Stimulated activated CD4-positive, alpha-beta T cell treated with anti-CD3 and anti-CD28 coated beads, TNF-alpha, amount 100 ng/mL, for 4 hours (primary cell): Measurements from ENCODE around the gene BEAN1.
A peak's percentile ranks its signal among the peaks of the same experiment; 100 is the strongest.

ENCODE experiments used
- DNase-seq, 3 experiments: peaks; one replicate each; pipeline ENCODE4 v3.0.0-alpha.2; 2020; ENCODE audit warnings: low read depth in 3 of 3

Gene BEAN1

DNA sequence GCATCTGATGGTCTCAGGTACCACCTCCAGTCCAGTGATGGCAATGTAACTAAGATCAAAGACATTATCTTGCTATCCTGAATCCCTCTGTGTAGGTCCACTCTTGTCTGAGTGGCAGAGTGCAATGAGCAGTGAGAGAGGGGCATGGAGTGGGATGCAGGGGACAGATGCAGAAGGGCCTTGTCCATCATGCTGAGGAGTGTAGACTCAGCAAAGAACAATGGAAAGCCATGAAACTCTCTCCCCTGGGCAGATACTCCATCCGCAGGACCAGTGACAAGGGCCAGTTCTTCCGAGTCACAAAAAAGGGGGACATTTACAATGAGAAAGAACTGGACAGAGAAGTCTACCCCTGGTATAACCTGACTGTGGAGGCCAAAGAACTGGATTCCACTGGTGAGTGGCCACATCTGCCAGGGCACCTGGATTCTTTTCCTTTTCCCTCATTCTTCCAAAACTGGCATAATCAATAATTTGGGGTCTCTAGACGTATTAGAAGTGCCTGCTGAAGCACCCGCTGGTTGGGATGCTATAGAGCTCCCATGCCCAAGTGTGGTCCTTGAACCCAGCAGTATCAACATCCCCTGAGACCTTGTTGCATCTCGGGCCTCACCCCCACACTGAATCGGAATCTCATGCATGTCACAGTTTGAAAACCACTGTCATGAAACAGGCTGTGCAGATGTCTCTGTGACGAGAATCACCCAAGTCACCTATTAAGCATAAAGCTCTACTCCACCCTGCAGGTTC is 31.1 kb upstream of the BEAN1 start:
- no peak for DNase-seq

DNA sequence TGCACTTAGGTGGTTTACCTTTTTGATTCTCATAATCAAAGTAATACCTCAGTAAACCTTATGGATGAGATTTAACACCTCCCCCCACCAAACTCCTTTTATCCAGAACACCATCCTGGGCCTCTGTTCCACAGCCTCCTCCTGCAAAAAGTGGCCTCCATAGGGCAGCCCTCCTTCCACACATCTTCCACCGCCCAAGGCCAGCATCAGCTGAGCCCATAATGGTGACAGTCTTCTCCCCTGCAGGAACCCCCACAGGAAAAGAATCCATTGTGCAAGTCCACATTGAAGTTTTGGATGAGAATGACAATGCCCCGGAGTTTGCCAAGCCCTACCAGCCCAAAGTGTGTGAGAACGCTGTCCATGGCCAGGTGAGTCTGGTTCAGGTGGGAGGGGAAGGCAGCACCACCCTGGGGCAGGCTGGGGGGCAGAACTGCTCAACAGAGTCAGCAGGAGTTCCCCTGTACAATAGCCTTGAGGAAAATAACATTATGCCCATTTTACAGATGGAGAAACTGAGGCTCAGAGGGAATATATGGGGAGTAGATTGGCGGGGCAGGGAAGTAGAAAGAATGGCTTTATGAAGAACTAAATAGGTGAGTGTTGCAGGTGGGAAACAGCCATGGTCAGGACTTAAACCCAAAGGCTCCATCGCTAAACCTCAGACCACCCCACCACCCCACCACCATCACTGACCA is 29.2 kb upstream of the BEAN1 start:
- no peak for DNase-seq

DNA sequence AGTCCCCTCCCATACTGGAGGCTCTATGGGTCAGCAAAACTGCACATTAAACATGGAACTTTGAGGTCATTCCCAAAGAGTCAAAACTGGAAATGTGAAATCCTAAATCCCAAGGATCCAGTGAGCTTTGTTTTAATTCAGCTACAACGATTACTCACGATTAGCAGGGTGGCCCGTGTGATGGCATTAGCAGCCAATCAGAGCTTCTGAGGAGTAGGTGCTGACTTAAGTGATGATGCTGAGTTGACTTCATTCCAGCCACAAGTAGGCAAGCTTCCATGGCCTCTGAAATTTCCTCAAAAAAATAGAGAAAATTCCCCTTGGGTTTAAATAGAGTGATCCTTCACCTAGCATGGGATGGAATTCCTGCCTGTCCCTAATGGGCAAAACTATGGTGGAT is 28.1 kb upstream of the BEAN1 start:
- DNase-seq = no peak

GRCh38 chr16:66399930-66400329 is 27.2 kb upstream of the BEAN1 start:
- no peak for DNase-seq

GRCh38 chr16:66400503-66401380 is 26.4 kb upstream of the BEAN1 start:
- no peak for DNase-seq

GRCh38 chr16:66401610-66402009 is 25.5 kb upstream of the BEAN1 start:
- DNase-seq = no peak

DNA sequence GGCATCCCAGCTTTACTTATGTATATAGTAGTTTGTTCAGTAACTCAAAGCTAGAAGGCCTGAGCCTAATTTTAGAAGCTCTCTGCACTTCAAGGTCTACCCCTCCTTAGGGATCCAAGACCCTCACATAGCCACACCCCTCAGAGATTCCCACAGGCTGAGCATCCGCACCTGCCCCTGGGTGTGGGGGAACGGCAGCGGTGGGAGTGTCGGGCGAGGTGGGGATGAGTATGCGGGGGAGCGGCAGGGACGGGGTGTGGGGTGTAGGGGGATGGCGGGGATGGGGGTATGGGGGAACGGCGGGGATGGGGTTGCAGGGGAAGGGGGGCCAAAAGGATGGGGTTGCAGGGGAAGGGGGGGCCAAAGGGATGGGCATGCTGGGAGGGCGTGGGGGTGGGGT is 24.9 kb upstream of the BEAN1 start:
- DNase-seq = no peak

DNA sequence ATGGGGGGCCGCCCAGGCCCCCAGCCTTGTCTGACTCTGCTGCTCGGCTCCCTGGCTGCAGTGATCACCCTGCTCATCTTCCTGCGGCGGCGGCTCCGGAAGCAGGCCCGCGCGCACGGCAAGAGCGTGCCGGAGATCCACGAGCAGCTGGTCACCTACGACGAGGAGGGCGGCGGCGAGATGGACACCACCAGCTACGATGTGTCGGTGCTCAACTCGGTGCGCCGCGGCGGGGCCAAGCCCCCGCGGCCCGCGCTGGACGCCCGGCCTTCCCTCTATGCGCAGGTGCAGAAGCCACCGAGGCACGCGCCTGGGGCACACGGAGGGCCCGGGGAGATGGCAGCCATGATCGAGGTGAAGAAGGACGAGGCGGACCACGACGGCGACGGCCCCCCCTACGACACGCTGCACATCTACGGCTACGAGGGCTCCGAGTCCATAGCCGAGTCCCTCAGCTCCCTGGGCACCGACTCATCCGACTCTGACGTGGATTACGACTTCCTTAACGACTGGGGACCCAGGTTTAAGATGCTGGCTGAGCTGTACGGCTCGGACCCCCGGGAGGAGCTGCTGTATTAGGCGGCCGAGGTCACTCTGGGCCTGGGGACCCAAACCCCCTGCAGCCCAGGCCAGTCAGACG is 24.4 kb upstream of the BEAN1 start:
- no peak for DNase-seq

- DNase-seq = no peak
Observed at GRCh38 chr16:66403531-66404145, 23.5 kb upstream of the BEAN1 start.

- DNase-seq = no peak
Observed at GRCh38 chr16:66405057-66405783, 21.9 kb upstream of the BEAN1 start.

GRCh38 chr16:66406534-66407221 is 20.4 kb upstream of the BEAN1 start:
- peak; percentile 75 to 85 (median 85) for DNase-seq

GRCh38 chr16:66408163-66409048 is 18.7 kb upstream of the BEAN1 start:
- no peak for DNase-seq

DNA sequence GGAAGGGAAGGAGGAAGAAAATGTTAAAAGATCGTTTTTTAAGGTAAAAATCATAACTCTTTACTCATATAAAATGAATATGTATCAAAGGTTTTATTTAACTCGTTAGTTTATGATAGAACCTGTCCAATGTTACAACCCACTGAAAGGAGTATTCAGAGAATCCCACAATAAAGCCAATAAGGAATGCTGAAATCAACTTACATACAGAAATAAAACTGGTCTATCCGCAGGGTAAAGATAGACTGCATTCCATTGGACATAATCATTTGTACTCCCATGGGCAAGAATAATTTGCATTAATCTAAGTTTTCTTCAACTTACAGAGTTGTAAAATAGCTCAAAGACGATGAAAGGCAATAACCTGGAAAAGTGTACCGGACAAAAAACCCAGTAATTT is 17.9 kb upstream of the BEAN1 start:
- no peak for DNase-seq

DNA sequence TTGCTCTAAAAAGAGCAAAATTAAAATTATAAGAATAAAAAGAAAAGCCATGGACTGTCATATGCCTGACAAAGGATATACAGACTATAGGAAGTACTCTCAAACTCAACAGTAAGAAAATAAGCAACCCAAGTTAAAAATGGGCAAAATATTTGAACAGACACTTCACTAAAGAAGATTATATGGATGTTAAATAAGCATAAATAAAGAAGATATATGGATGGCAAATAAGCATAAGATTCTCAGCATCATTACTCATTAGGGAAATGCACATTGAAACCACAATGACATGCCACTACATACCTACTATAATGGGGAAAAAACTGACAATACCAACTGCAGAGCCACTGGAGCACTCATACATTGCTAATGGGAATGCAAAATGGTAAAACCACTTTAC is 14.9 kb upstream of the BEAN1 start:
- no peak for DNase-seq

DNA sequence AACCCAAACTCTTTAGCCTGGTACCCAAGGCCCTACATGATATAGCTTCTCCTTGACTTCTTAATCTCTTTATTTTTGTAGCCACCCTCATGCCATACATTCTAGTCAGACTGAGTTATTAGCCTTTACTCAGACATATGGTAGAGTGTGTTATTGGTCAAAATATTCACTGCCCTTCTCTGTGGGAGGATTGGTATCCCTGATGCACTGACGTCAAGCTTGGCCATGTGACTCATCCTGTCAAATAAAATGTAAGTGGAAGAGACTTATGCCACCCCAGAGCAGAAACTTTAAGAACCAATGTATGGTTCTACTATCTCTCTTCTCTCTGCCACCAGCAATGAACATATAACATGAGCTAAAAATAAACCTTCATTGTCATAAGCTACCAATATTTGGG is 12.2 kb upstream of the BEAN1 start:
- DNase-seq = no peak

DNA sequence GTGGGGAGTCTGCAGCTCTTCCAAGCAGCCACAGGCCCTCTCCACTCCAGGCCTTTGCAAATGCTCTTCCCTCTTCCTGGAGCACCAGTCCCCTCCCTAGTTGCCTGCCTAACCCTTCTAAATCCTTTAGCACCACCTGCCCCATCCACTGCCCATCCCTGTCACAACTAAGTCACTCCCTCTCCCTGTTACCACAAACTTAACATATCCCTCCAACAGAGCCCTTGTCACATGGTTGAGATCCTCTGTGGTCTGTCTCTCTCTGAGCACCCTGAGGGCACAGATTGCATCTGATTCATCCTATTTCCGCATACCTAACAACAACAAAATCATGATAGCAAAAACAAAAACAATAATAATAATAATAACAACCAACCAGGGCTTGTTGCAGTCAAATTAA is 11.0 kb upstream of the BEAN1 start:
- DNase-seq = no peak

GRCh38 chr16:66416939-66417700 is 10.0 kb upstream of the BEAN1 start:
- DNase-seq = no peak

DNA sequence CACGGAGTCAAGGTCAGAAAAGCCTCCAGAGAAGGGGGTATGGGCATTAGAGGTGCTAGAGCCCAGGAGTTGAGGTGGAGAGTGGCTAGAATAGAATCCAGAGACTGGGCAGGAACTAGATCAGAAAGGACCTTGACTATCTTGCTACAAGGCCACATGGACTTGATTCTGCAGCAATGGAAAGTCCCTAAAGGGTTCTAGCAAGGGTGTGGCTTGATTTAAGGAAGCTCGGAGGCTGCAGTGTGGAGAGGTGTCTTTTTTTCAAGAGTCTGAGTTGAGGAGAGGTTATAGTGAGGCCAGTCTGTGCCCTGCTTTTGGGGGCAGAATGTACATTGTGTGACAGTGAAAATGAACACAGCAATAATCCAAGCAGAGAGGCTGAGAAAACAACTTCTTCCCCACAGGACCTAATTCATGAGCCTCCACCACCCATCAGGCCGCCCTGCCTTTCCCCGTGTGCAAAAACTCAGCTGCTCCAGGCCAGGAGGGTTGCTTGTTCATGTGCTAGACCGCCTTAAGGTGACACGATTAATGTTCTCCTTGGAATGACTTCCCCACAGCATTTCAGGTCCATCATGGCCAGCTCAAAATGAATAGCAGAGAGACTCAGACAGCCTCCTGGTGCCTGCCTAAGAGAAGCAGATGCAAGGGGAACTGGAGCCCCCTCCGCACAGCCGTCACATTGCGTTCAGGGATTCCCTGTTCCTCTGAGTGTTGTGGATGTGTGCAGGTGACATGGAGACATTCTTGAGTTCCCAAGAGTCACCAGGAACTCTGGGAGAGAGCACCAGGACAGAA is 8.7 kb upstream of the BEAN1 start:
- no peak for DNase-seq
